Stomach (tissue), 4 donors: ENCODE data around the gene UPF1.
"Not testable (repeated sequence)": the region's sequence is repeated elsewhere in the genome, so short reads cannot be mapped to it uniquely, and the experiment has no call there.

Experiments used
- CTCF ChIP-seq, 7 experiments: fragments of 450-650 bp in 4 of 7; fragments of 200-600 bp in 3 of 7; sonication (generic) in 3 of 7; IDR thresholded peaks; one replicate each; pipeline ENCODE4 v1.5.1; 2016 to 2019; ENCODE audit warnings: antibody characterized with exemption in 7 of 7, control low read depth in 2 of 7, mild to moderate bottlenecking in 1 of 7
- POLR2A ChIP-seq, 4 donors: fragments of 450-650 bp; IDR thresholded peaks; one replicate each; pipeline ENCODE4 v1.6.1; 2016; ENCODE audit warnings: antibody characterized with exemption in 4 of 4, control low read depth in 2 of 4, mild to moderate bottlenecking in 1 of 4, moderate library complexity in 1 of 4

GRCh38 chr19:18902519-18902918 is 70.8 kb downstream of the UPF1 start:
- TF ChIP-seq POLR2A, CTCF (IDR thresholded peaks at IDR 0.05): not testable (repeated sequence)
